Mesothelial cell of epicardium (in vitro differentiated cells): ENCODE results near the gene HDAC4. TPM values are rescaled to one million over a fixed set of nuclear protein-coding genes. Genes with fewer than 3 reads are reported as not detected.

Experiments used
- DNase-seq, 2 experiments: peaks; one replicate each; pipeline ENCODE4 v3.0.0; 2021; ENCODE audit warnings: low spot score in 2 of 2; ENCODE audit not compliant: unreplicated experiment in 2 of 2
- H3K27ac Mint-ChIP-seq: 2 replicates; pipeline ENCODE4 v1.8.0; 2021; ENCODE audit warnings: mixed read lengths
- H3K27me3 Mint-ChIP-seq: 2 replicates; pipeline ENCODE4 v1.8.0; 2021; ENCODE audit warnings: low read depth, mixed read lengths
- H3K36me3 Mint-ChIP-seq: 2 replicates; pipeline ENCODE4 v1.8.0; 2021; ENCODE audit warnings: mixed read lengths
- H3K4me1 Mint-ChIP-seq: 2 replicates; pipeline ENCODE4 v1.8.0; 2021; ENCODE audit warnings: mixed read lengths
- H3K4me3 Mint-ChIP-seq: 2 replicates; pipeline ENCODE4 v1.8.0; 2021; ENCODE audit warnings: mild to moderate bottlenecking, moderate library complexity, mixed read lengths
- H3K9me3 Mint-ChIP-seq: 2 replicates; pipeline ENCODE4 v1.8.0; 2021; ENCODE audit warnings: mixed read lengths
- CTCF ChIP-seq: fragments of 200-600 bp; sonication (generic); IDR thresholded peaks from one replicate; pipeline ENCODE4 v1.5.0; 2021; ENCODE audit warnings: antibody characterized with exemption; ENCODE audit not compliant: unreplicated experiment
- total RNA-seq: library from RNA; stranded (reverse); gene quantifications from 3 replicates; pipeline ENCODE4 v1.2.1, GENCODE V29; 2021

HDAC4 gene
- total RNA-seq, 1 donor from 2014 or later: 59.2 TPM

DNA sequence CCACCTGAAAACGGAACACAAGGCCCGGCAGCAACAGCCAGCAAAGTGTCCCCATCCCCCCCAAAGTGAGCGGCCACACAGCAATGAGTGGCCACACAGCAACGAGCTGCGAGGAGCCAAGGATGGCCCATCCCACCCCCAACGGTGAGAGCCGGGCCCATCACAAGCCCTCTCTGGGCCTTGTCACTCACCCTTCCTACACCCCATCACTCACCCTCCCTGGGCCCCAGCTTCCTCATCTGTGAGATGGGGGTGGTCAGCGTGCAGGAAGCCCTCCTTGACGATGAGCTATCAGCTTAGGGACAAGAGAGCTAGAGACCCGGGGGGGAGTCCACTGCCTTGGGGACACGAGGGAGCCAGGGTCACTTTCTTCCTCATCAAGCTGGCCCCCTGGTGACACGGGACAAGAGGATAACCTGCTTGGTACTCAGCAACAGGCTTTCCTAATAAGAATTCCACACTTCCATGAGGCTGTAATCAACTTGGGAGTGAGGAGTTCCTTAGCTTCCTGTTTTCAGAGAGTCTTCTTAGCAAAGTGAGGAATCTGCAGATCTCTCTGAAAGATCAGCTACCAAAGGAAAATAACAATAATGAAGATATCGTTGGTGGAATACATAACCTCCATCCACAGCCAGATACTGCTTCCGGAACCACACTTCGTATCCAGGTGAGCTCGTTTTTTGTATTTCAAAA lies 92.8 kb downstream of the HDAC4 start:
- peak overlapping the region; percentile 55 for H3K4me3 Mint-ChIP-seq
- no peak for TF ChIP-seq CTCF
- no peaks in the 10 kb centered on the region for H3K9me3 Mint-ChIP-seq
- H3K4me1 Mint-ChIP-seq: peaks cover 47% of the 10 kb centered on the region
- peak overlapping the region; percentile 95 for H3K27ac Mint-ChIP-seq
- no peaks in the 10 kb centered on the region for H3K27me3 Mint-ChIP-seq
- H3K36me3 Mint-ChIP-seq: no peaks in the 10 kb centered on the region
- DNase-seq: no peak

DNA sequence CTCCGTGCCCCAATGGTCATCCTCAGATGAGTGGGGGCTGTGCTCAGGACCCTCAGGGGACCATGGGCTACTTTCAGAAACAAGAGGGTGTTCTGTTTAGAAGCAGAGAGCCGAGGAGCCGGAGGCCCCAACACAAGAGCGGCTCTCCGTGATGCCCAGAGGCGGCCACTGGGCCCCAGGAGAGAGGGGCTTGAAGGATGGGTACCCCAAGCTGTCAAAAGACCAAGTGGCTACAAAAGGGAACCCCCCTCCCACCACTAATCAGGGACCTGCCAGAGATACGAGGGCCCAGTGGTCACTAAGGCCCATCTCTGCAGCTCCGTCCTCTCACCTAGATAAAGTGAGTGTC lies 93.6 kb downstream of the HDAC4 start:
- no peak for TF ChIP-seq CTCF
- Mint-ChIP-seq H3K27ac (no peak overlapping the region), H3K36me3 (no peaks in the 10 kb centered on the region), H3K4me3 (no peak overlapping the region), H3K4me1 (peaks cover 48% of the 10 kb centered on the region), H3K27me3 (no peaks in the 10 kb centered on the region), H3K9me3 (no peaks in the 10 kb centered on the region)
- DNase-seq: no peak

DNA sequence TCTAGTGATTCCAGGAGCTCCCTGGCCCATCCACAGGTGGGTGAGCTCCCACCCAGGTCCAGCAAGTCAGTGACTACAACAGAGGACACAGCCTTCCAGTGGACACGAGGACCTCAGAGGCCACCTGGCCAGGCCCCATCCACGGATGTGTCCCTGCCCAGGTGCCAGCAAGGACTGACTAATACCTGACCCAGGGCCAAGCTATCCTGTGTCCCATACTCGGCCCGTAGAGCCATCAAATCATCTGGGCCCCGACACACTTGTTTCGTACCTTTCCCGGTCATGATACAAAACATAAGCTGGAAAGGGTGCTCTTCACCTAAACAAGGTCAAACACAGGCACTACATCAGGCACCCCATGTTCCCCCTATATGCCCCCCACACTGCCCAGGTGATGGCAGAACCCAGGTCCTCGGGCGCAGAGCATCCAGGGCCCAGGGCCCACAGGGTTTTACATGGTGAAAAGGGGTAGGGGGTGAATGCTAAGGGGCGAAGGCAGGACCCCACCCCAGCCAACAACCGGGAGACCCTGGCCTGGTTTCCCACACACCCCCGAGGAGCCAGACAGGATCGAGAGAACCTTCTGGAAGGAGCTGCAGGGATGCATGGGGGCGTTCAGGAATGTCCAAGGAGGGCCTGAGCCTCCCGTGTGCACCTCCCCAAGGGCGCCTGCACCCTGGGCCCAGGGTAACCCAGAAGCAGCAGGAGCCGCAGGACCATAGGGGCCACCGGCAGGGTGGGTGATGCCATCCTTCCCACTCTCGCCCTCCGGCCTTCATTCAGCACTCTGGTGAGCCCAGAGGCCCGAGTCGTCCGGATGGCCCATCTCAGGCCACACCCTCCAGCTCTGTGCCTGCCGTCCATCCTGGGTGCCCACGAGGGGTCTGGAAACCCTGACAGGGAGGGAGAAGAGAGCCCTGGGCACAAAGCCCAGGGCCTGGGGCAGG lies 94.3 kb downstream of the HDAC4 start:
- H3K27me3 Mint-ChIP-seq: no peaks in the 10 kb centered on the region
- H3K27ac Mint-ChIP-seq: peak overlapping the region; percentile 2
- no peak overlapping the region for H3K4me3 Mint-ChIP-seq
- no peaks in the 10 kb centered on the region for H3K36me3 Mint-ChIP-seq
- H3K9me3 Mint-ChIP-seq: no peaks in the 10 kb centered on the region
- peaks cover 53% of the 10 kb centered on the region for H3K4me1 Mint-ChIP-seq
- TF ChIP-seq CTCF: no peak
- peak in 1 of 2 experiments; percentile 15 for DNase-seq

DNA sequence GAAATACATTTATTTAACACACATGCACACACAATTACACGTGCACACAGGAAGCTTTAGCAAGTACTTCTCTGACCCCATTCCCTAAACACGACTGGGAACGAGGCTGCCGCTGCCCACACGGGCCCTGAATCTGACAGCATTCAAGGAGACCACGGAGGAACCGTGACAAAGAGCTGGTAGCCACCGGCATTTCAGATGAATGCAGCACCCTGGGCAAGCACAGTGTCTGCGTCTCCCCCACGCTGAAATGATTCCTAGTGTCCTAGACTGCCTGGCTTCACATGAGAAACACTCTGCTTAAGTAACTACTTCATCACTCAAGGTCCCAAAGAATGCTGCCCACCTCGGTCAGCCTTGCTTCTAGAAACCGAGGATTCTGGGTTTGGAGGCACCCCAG lies 95.0 kb downstream of the HDAC4 start:
- no peaks in the 10 kb centered on the region for H3K27me3 Mint-ChIP-seq
- peak overlapping the region; percentile 2 for H3K27ac Mint-ChIP-seq
- no peak for DNase-seq
- no peak overlapping the region for H3K4me3 Mint-ChIP-seq
- peaks cover 51% of the 10 kb centered on the region for H3K4me1 Mint-ChIP-seq
- H3K36me3 Mint-ChIP-seq: no peaks in the 10 kb centered on the region
- no peak for TF ChIP-seq CTCF
- H3K9me3 Mint-ChIP-seq: no peaks in the 10 kb centered on the region

DNA sequence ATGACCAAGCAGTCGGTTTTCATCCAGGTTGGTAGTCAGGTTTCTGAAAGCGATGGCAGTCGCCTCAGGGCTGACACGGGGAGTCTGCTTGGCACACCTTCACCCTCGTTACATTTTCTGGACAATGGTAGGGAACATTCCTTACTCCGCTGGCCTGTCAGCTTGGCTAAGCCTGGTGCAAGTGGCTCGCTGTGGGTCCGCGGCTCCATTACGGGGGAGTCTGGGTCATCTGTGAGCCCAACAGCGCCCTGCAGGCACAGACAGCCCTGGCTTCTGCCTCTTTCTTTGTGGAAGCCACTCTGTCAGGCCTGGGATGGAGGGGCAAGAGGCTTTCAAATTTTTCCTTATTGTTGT lies 95.6 kb downstream of the HDAC4 start:
- no peak overlapping the region for H3K27ac Mint-ChIP-seq
- no peak overlapping the region for H3K4me3 Mint-ChIP-seq
- peaks cover 50% of the 10 kb centered on the region for H3K4me1 Mint-ChIP-seq

More for the DNA sequence above, 95.6 kb downstream of the HDAC4 start:
- no peak for DNase-seq
- no peaks in the 10 kb centered on the region for H3K9me3 Mint-ChIP-seq
- H3K27me3 Mint-ChIP-seq: no peaks in the 10 kb centered on the region
- H3K36me3 Mint-ChIP-seq: no peaks in the 10 kb centered on the region
- no peak for TF ChIP-seq CTCF
